Pulmonary artery endothelial cell (primary cell): ENCODE measurements around the gene FEM1A. TPM values are rescaled to one million over a fixed set of nuclear protein-coding genes. Genes with fewer than 3 reads are reported as not detected.
"Not testable (repeated sequence)": the region's sequence is repeated elsewhere in the genome, so short reads cannot be mapped to it uniquely, and the experiment has no call there.

Source experiments
- DNase-seq: peaks from one replicate; pipeline ENCODE4 v3.0.0-alpha.2; 2011; ENCODE audit warnings: low read depth, low spot score
- total RNA-seq: library from RNA; depleted of rRNA; stranded (reverse); fragments of >200 nt; gene quantifications from 2 replicates; pipeline ENCODE4 v1.2.3, GENCODE V29; 2014

FEM1A gene
- total RNA-seq, 1 donor from 2014 or later: 19.2 TPM

DNA sequence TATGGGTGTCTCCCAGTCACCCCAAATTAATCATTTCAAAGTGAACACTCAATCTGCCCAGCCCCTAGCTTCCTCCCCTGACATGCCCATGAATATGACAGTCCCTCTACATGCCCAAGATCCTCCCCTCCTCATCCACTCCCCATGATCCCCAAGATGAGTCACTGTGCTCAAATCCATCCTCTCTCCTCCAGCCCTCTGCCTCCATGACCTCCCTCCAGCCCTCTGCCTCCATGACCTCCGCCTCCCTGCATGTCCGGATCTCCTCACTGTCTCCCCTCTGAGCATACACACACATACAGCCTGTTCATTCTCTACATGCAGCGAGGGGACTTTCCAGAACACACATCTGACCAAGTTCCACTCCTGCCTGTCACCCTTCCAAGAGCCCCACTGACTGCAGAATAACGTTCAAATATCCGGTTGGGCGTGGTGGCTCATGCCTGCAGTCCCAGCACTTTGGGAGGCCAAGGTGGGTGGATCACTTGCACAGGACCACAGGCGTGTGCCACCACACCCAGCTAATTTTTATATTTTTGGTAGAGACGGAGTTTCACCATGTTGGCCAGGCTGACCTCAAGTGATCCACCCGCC is 18.4 kb upstream of the FEM1A start:
- no peak for DNase-seq

DNA sequence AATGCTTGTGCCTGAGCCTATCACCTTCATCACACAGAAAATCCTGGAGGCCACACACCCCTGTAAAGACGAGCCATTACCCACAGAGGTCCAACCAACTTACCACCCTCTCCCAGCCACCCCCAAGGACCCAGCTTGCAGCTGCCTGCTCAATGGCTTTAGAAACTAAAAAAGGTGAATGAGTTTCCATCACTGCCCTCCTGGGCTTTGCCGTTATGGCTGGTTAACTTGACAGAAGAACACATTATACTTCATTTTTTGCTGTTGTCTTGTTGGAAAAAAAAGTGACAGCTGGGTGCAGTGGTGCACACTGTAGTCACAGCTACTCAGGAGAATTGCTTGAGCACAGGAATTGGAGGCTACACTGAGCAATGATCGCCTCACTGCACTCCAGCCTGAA is 17.4 kb upstream of the FEM1A start:
- DNase-seq: no peak

DNA sequence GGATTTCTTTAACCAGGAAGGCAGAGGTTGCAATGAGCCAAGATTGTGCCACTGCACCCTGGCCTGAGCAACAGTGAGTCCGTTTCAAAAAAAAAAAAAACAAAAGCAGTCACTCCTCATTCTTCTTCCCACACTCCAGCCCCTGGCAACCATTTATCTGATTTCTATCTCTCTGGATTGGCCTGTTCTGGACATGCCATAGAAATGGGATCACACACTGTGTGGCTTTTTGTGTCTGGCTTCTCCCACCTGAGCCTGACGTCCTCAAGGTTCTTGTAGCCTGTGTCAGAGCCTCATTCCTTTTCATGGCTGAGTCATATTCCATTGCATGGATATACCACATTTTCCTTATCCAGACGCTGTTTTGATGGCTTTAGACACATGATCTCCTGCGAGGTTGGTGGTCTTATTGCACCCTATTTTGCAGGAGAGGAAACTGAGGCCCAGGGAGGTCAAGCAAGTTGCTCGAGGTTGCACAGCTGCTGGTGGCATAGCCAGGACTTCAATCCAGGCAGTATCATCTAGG is 15.8 kb upstream of the FEM1A start:
- DNase-seq: no peak

GRCh38 chr19:4776436-4777211 is 14.9 kb upstream of the FEM1A start:
- no peak for DNase-seq

DNA sequence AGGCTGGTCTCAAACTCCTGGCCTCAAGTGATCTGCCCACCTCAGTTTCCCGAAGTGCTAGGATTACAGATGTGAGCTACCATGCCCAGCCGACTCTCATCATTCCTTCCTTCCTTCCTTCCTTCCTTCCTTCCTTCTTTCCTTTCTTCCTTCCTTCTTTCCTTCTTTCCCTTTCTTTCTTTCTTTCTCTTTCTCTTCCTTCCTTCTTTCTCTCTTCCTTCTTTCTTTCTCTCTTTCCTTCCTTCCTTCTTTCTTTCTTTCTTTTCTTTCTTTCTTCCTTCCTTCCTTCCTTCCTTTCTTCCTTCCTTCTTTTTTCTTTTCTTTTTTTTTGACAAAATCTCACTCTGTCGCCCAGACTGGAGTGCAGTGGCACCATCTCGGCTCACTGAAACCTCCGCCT is 13.4 kb upstream of the FEM1A start:
- DNase-seq: not testable (repeated sequence)

DNA sequence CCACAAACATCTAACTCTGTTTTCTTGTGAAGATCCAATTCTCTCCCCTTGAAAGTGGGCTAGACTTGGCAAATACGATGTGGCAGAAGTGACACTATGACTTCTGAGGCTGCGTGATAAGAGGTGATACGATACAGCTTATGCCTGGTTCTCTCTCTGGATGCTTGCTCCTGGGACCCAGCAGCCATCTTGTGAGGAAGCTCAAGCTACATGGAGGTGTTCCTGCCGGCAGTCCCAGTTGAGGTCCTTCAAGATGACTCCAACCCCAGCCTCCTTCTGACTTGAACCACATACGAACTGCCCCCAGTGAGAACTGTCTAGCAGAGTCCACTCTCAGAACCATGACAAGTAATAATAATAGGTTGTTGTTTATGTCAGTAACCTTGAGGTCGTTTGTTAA is 10.7 kb upstream of the FEM1A start:
- DNase-seq: no peak

GRCh38 chr19:4781801-4782200 is 9.7 kb upstream of the FEM1A start:
- DNase-seq: no peak

- not testable (repeated sequence) for DNase-seq
Observed at GRCh38 chr19:4786412-4787016, 5.0 kb upstream of the FEM1A start.

DNA sequence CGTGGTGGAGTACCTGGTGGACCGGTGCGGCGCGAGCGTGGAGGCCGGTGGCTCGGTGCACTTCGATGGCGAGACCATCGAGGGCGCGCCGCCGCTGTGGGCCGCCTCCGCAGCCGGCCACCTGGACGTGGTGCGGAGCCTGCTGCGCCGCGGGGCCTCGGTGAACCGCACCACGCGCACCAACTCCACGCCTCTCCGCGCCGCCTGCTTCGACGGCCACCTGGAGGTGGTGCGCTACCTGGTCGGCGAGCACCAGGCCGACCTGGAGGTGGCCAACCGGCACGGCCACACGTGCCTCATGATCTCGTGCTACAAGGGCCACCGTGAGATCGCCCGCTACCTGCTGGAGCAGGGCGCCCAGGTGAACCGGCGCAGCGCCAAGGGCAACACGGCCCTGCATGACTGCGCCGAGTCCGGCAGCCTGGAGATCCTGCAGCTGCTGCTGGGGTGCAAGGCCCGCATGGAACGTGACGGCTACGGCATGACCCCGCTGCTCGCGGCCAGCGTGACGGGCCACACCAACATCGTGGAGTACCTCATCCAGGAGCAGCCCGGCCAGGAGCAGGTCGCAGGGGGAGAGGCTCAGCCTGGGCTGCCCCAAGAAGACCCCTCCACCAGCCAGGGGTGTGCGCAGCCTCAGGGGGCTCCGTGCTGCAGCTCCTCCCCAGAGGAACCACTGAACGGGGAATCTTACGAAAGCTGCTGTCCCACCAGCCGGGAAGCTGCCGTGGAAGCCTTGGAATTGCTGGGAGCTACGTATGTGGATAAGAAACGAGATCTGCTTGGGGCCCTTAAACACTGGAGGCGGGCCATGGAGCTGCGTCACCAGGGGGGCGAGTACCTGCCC is 708 bp downstream of the FEM1A start:
- not testable (repeated sequence) for DNase-seq

DNA sequence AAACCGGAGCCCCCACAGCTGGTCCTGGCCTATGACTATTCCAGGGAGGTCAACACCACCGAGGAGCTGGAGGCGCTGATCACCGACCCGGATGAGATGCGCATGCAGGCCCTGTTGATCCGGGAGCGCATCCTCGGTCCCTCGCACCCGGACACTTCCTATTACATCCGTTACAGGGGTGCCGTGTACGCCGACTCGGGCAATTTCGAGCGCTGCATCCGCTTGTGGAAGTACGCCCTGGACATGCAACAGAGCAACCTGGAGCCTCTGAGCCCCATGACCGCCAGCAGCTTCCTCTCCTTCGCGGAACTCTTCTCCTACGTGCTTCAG is 1.3 kb downstream of the FEM1A start:
- not testable (repeated sequence) for DNase-seq

GRCh38 chr19:4793278-4793677 is 1.7 kb downstream of the FEM1A start:
- not testable (repeated sequence) for DNase-seq

DNA sequence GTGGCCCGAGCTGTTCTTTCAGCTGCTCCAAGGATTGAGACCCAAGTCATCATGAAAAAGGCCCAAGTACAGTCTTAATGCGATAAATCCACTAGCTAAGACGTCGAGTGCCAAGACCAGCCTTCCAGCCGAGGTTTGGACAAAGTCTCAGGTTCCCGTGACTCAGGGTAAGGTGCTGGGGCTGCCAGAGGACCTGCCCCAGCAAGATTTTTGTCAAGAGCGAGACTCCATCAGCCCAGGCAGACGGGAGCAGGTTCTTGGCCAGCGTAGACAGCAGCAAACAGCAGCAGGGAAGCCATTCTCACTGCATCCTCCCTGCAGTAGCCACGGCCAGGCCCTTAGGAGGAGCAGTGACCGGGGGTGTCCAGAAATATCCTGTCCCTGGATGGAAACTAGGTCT is 3.4 kb downstream of the FEM1A start:
- DNase-seq: no peak

- no peak for DNase-seq
Observed at GRCh38 chr19:4795400-4795799, 3.9 kb downstream of the FEM1A start.

DNA sequence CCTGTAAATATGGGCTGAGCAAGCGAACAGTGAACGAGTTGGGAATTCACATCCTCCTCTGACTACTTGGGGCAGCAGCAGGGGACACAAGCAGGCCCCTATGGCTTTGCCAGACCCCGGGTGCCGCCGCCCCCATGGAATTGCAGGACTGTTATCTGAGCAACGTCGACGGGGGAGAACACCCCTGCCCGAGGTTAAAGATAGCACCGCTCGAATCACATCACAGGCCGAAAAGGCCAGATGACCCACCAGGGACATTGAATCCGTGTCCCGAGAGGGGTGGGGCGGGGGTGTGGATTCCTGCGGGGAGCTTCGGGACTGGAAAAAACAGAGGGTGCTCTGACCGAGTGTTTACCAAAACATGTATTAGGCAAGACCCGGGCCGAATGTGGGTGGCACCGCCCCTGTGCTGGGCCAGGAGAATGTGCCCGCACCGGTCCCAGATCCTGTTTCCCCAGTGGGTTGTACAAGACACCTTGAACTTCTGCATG is 9.1 kb downstream of the FEM1A start:
- no peak for DNase-seq

DNA sequence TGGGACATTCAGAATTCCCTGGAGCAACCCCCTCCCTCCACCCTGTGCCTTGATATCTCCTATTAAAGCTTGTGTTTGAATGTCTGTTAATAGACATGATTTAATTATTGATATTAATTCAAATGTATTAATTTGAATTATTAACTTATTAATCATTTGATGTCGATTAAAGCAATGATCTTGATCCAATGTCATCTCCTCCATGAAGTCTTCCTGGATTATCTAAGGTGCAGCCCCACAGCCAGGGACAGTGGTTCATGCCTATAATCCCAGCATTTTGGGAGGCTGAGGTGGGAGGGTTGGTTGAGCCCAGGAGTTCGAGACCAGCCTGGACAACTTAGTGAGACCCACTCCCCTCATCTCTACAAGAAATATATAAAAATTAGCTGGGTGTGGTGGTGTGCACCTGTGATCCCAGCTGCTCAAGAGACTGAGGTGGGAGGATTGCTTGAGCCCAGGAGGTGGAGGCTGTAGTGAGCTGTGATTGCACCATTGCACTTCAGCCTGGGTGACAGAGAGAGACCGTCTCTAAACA is 9.6 kb downstream of the FEM1A start:
- DNase-seq: no peak

- no peak for DNase-seq
Observed at GRCh38 chr19:4802711-4803110, 11.2 kb downstream of the FEM1A start.

DNA sequence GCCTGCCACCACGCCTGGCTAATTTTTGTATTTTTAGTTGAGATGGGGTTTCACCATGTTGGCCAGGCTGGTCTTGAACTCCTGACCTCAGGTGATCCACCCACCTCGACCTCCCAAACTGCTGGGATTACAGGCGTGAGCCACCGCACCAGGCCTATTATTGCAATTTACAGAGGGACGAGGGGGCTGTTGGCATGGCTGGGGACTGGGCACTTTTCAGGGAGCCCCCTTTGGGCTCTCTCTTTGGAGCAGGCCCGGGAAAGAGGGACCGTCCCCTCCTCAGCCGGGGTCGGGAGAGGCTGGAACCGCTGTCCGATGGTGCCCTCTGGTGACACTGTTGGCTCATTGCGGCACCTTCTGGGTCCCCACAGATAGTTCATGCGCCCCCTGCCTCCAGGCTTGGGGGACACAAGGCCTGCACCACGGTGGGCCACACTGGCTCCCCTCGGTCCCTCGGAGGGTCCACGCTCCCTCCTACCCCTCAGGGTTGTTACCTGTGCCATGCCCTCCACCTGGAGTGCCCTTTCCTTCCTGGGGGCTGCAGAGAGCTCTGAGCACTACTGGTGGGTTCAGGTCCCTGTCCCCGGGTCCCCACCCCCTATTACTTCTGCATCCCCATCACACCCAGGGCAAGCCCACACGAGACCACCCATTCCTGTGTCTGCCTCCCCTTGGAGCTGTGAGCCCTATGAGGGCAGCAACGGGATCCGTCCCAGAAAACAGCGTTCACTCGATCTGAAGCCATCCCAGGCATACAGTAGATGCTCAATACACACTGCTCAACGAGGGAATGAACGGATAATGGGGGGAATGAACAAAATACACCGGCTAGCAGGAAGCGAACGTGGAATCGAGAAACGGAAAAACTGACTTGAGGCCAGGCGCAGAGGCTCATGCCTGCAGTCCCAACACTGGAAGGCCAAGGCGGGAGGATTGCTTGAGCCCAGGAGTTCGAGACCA is 12.5 kb downstream of the FEM1A start:
- DNase-seq: no peak

GRCh38 chr19:4805140-4805539 is 13.6 kb downstream of the FEM1A start:
- not testable (repeated sequence) for DNase-seq

- DNase-seq: no peak
Observed at GRCh38 chr19:4806384-4806783, 14.8 kb downstream of the FEM1A start.

DNA sequence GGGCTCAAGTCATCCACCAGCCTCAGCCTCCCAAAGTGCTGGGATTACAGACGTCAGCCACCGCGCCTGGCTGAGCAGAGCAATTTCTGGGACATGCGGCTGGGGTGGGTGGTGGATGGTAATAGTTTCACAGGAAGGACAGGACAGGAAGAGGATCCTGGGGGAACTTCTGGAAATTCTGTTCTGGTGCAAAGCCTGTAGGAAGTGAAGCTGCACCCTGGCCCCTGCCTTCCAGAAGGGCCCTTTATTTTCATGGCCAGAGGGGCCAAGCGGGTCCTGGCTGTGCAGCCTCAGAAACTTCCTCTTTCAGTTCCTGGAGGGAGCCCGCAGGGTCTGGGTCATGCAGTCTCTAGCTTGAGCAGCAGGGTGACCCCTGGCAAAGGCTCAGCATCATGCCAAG is 15.7 kb downstream of the FEM1A start:
- DNase-seq: no peak
